SK-N-SH treated with all-trans-retinoic acid at 6 μM for 48 hours (cell line): ENCODE measurements around the gene TAS2R60.

Experiments
- ATAC-seq: fragments of 200-7000 bp; cut with Tn5 transposase; 3 replicates; pipeline ENCODE4 v1.9.1; 2020; ENCODE audit warnings: mild to moderate bottlenecking, moderate library complexity
- ARNTL ChIP-seq: fragments of 450-650 bp; formaldehyde crosslinking; IDR thresholded peaks from 2 replicates; pipeline ENCODE4 v1.5.0; 2020; ENCODE audit warnings: low read depth, mild to moderate bottlenecking, moderate library complexity, borderline replicate concordance
- CSDC2 ChIP-seq: fragments of 250-450 bp; sonication (Bioruptor Pico); IDR thresholded peaks from 2 replicates; pipeline ENCODE4 v1.5.0; 2020; ENCODE audit warnings: mild to moderate bottlenecking, moderate library complexity
- ESRRG ChIP-seq: fragments of 250-450 bp; sonication (Bioruptor Pico); IDR thresholded peaks from 2 replicates; pipeline ENCODE4 v1.6.1; 2021; ENCODE audit warnings: mild to moderate bottlenecking
- GLIS3 ChIP-seq: fragments of 250-450 bp; sonication (Bioruptor Pico); IDR thresholded peaks from 2 replicates; pipeline ENCODE4 v1.5.0; 2020; ENCODE audit warnings: mild to moderate bottlenecking, moderate library complexity
- ISL1 ChIP-seq: fragments of 250-450 bp; sonication (Bioruptor Pico); IDR thresholded peaks from 2 replicates; pipeline ENCODE4 v2.1.2; 2022; ENCODE audit warnings: mild to moderate bottlenecking, moderate library complexity
- OSR1 ChIP-seq: fragments of 250-450 bp; sonication (Bioruptor Pico); IDR thresholded peaks from 2 replicates; pipeline ENCODE4 v1.8.0; 2022; ENCODE audit warnings: moderate library complexity, mild to moderate bottlenecking, inconsistent platforms
- POU6F1 ChIP-seq: fragments of 250-450 bp; sonication (Bioruptor Pico); IDR thresholded peaks from 2 replicates; pipeline ENCODE4 v1.8.0; 2021; ENCODE audit warnings: low read depth, mild to moderate bottlenecking, moderate library complexity, borderline replicate concordance
- PPARA ChIP-seq: fragments of 250-450 bp; sonication (Bioruptor Pico); IDR thresholded peaks from 2 replicates; pipeline ENCODE4 v1.5.0; 2020; ENCODE audit warnings: mild to moderate bottlenecking, borderline replicate concordance
- RARB ChIP-seq: fragments of 250-450 bp; sonication (Bioruptor Pico); IDR thresholded peaks from 2 replicates; pipeline ENCODE4 v1.8.0; 2021; ENCODE audit warnings: mild to moderate bottlenecking, moderate library complexity
- SNAI2 ChIP-seq: fragments of 250-450 bp; sonication (Bioruptor Pico); IDR thresholded peaks from 2 replicates; pipeline ENCODE4 v1.5.0; 2020; ENCODE audit warnings: mild to moderate bottlenecking, moderate library complexity
- TCF4 ChIP-seq: fragments of 250-450 bp; sonication (Bioruptor Pico); IDR thresholded peaks from 2 replicates; pipeline ENCODE4 v1.8.0; 2021; ENCODE audit warnings: mild to moderate bottlenecking, moderate library complexity, borderline replicate concordance
- TOX ChIP-seq: fragments of 250-450 bp; sonication (Bioruptor Pico); IDR thresholded peaks from 2 replicates; pipeline ENCODE4 v1.8.0; 2021; ENCODE audit warnings: mild to moderate bottlenecking, moderate library complexity, borderline replicate concordance
- ZFP3 ChIP-seq: fragments of 250-450 bp; sonication (Bioruptor Pico); IDR thresholded peaks from 2 replicates; pipeline ENCODE4 v1.5.0; 2020; ENCODE audit warnings: mild to moderate bottlenecking, moderate library complexity
- ZFP30 ChIP-seq: fragments of 450-650 bp; formaldehyde crosslinking; IDR thresholded peaks from 2 replicates; pipeline ENCODE4 v1.5.0; 2022; ENCODE audit warnings: mild to moderate bottlenecking, moderate library complexity
- ZNF565 ChIP-seq: fragments of 450-650 bp; formaldehyde crosslinking; conservative IDR thresholded peaks from 2 replicates; pipeline ENCODE4 v1.5.0; 2020; ENCODE audit warnings: low read depth, mild to moderate bottlenecking, moderate library complexity
- ZNF70 ChIP-seq: fragments of 450-650 bp; formaldehyde crosslinking; IDR thresholded peaks from 2 replicates; pipeline ENCODE4 v1.5.0; 2020; ENCODE audit warnings: mild to moderate bottlenecking, moderate library complexity
- TF ChIP-seq, protein P1 (sequence below): fragments of 250-450 bp; sonication (Bioruptor Pico); IDR thresholded peaks from 2 replicates; pipeline ENCODE4 v1.8.0; 2020; ENCODE audit warnings: mild to moderate bottlenecking, moderate library complexity, borderline replicate concordance
- TF ChIP-seq, protein P2 (sequence below): fragments of 250-450 bp; sonication (Bioruptor Pico); IDR thresholded peaks from 2 replicates; pipeline ENCODE4 v1.5.0; 2020; ENCODE audit warnings: mild to moderate bottlenecking, moderate library complexity
- TF ChIP-seq, protein P3 (sequence below): fragments of 250-450 bp; sonication (Bioruptor Pico); IDR thresholded peaks from 2 replicates; pipeline ENCODE4 v1.5.1; 2020; ENCODE audit warnings: low read depth, mild to moderate bottlenecking, moderate library complexity
- TF ChIP-seq, protein P4 (sequence below): fragments of 250-450 bp; sonication (Bioruptor Pico); IDR thresholded peaks from 2 replicates; pipeline ENCODE4 v1.5.1; 2021; ENCODE audit warnings: mild to moderate bottlenecking, moderate library complexity

Gene TAS2R60

GRCh38 chr7:143477501-143478150, 34.4 kb downstream of the TAS2R60 start, which contains the start of gene TAS2R41 (continued):
- no peak for TF ChIP-seq SNAI2 (CRISPR knock-in tag)
- no peak for TF ChIP-seq RARB
- no peak for TF ChIP-seq PPARA (CRISPR knock-in tag)
- TF ChIP-seq ZFP30 (CRISPR knock-in tag) = no peak
- TF ChIP-seq TOX (CRISPR knock-in tag) = no peak
- no peak for TF ChIP-seq OSR1 (CRISPR knock-in tag)
- TF ChIP-seq ZNF565 (CRISPR knock-in tag) = no peak
- no peak for TF ChIP-seq ZFP3 (CRISPR knock-in tag)

GRCh38 chr7:143479055-143479766, 36.0 kb downstream of the TAS2R60 start:
- TF ChIP-seq POU6F1 (CRISPR knock-in tag) (no peak), ZFP30 (CRISPR knock-in tag) (no peak), ARNTL (CRISPR knock-in tag) (no peak), PPARA (CRISPR knock-in tag) (no peak), ESRRG (no peak), ISL1 (CRISPR knock-in tag) (no peak), TOX (CRISPR knock-in tag) (no peak), OSR1 (CRISPR knock-in tag) (no peak), CSDC2 (no peak), SNAI2 (CRISPR knock-in tag) (no peak), ZNF565 (CRISPR knock-in tag) (no peak), GLIS3 (CRISPR knock-in tag) (no peak), TCF4 (CRISPR knock-in tag) (no peak), ZFP3 (CRISPR knock-in tag) (no peak)
- TF ChIP-seq, protein P1, sequence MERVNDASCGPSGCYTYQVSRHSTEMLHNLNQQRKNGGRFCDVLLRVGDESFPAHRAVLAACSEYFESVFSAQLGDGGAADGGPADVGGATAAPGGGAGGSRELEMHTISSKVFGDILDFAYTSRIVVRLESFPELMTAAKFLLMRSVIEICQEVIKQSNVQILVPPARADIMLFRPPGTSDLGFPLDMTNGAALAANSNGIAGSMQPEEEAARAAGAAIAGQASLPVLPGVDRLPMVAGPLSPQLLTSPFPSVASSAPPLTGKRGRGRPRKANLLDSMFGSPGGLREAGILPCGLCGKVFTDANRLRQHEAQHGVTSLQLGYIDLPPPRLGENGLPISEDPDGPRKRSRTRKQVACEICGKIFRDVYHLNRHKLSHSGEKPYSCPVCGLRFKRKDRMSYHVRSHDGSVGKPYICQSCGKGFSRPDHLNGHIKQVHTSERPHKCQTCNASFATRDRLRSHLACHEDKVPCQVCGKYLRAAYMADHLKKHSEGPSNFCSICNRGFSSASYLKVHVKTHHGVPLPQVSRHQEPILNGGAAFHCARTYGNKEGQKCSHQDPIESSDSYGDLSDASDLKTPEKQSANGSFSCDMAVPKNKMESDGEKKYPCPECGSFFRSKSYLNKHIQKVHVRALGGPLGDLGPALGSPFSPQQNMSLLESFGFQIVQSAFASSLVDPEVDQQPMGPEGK (CRISPR knock-in tag) = no peak
- TF ChIP-seq, protein P2, sequence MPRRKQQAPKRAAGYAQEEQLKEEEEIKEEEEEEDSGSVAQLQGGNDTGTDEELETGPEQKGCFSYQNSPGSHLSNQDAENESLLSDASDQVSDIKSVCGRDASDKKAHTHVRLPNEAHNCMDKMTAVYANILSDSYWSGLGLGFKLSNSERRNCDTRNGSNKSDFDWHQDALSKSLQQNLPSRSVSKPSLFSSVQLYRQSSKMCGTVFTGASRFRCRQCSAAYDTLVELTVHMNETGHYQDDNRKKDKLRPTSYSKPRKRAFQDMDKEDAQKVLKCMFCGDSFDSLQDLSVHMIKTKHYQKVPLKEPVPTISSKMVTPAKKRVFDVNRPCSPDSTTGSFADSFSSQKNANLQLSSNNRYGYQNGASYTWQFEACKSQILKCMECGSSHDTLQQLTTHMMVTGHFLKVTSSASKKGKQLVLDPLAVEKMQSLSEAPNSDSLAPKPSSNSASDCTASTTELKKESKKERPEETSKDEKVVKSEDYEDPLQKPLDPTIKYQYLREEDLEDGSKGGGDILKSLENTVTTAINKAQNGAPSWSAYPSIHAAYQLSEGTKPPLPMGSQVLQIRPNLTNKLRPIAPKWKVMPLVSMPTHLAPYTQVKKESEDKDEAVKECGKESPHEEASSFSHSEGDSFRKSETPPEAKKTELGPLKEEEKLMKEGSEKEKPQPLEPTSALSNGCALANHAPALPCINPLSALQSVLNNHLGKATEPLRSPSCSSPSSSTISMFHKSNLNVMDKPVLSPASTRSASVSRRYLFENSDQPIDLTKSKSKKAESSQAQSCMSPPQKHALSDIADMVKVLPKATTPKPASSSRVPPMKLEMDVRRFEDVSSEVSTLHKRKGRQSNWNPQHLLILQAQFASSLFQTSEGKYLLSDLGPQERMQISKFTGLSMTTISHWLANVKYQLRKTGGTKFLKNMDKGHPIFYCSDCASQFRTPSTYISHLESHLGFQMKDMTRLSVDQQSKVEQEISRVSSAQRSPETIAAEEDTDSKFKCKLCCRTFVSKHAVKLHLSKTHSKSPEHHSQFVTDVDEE (CRISPR knock-in tag) = no peak
- TF ChIP-seq, protein P3, sequence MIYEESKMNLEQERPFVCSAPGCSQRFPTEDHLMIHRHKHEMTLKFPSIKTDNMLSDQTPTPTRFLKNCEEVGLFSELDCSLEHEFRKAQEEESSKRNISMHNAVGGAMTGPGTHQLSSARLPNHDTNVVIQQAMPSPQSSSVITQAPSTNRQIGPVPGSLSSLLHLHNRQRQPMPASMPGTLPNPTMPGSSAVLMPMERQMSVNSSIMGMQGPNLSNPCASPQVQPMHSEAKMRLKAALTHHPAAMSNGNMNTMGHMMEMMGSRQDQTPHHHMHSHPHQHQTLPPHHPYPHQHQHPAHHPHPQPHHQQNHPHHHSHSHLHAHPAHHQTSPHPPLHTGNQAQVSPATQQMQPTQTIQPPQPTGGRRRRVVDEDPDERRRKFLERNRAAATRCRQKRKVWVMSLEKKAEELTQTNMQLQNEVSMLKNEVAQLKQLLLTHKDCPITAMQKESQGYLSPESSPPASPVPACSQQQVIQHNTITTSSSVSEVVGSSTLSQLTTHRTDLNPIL (CRISPR knock-in tag) = no peak
- TF ChIP-seq, all 23 proteins: peak for 0
- peak; percentile 60 for ATAC-seq

DNA sequence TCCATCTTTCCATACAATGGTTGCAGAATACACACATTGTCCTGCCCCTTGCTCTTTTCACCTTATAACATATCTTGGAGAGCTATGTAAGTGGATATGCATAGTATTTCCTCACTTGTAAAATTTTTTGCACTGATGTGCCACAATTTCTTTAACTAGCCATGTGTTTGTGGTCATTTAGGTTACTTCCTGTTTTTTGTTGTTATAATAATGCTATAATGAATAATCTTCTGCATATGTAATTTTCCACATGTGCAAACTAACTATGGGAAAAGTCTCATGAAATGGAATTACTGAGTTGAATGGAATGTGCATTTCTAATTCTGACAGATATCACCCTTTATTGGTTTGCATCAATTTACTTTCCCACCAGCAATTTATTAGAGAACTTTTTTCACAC, 37.2 kb downstream of the TAS2R60 start:
- ATAC-seq = no peak
- TF ChIP-seq ZFP3 (CRISPR knock-in tag) = no peak
- no peak for TF ChIP-seq SNAI2 (CRISPR knock-in tag)
- TF ChIP-seq, protein P4, sequence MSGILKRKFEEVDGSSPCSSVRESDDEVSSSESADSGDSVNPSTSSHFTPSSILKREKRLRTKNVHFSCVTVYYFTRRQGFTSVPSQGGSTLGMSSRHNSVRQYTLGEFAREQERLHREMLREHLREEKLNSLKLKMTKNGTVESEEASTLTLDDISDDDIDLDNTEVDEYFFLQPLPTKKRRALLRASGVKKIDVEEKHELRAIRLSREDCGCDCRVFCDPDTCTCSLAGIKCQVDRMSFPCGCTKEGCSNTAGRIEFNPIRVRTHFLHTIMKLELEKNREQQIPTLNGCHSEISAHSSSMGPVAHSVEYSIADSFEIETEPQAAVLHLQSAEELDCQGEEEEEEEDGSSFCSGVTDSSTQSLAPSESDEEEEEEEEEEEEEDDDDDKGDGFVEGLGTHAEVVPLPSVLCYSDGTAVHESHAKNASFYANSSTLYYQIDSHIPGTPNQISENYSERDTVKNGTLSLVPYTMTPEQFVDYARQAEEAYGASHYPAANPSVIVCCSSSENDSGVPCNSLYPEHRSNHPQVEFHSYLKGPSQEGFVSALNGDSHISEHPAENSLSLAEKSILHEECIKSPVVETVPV (CRISPR knock-in tag) = no peak
- TF ChIP-seq ZNF70 (CRISPR knock-in tag) = no peak
- TF ChIP-seq, protein P1 (CRISPR knock-in tag) = no peak
- TF ChIP-seq ESRRG = no peak
